ENCODE data around the gene CEP128.

CEP128 gene

DNA sequence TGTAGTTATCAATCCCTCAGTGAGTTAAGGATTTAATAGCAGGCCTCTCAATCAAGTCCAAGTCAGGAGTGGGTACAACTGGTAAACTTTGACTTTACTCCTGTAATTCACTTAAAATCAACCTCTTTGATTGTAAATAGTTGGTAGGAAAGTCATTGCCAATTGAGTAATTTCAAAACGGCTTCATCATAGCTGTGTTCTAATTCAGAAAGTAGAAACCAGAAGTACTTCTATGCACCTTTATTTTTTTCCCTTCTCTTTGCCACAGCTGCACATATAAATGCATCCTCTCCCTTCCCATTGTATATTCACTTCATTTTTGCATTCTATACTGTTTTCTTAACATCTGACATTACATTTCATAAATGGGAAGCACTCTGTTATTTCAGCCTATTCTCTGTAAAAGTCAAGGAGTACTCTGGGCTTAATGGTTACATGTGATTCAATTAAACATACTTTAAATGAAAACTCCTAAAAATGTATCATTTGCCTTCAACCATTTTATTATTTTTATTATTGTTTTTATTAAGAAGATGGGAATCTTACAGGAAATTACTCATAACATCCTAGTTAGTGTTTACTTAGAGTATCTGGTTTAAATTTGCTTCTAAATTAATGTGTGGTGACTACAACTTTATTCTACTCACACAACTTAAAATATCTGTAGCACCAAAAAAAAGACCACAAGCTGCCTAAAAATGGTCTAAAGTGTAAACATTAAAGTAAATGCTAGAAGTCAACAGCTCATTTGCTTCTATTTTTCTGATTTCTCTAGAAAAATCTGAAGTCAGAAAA, 171.2 kb downstream of the CEP128 start:
- FAIRE-seq = no peak

DNA sequence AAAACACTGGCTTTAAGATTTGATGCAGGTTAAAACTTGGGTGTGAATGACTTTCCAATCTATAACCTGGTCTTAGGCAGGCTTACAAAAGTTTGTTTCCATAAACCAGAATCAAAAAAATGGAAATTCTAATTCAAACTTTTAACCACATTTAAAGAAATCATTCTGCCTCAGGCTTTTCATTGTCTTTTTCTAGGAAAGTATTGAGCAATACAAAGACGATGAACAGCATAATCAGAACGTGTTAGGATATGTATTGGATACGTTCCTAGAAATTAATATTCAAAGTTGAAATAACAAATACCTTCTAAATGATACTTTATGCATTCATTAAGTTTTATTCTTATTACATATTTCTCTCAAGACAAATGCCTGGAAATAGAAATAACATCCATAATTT, 172.9 kb downstream of the CEP128 start:
- FAIRE-seq = no peak

DNA sequence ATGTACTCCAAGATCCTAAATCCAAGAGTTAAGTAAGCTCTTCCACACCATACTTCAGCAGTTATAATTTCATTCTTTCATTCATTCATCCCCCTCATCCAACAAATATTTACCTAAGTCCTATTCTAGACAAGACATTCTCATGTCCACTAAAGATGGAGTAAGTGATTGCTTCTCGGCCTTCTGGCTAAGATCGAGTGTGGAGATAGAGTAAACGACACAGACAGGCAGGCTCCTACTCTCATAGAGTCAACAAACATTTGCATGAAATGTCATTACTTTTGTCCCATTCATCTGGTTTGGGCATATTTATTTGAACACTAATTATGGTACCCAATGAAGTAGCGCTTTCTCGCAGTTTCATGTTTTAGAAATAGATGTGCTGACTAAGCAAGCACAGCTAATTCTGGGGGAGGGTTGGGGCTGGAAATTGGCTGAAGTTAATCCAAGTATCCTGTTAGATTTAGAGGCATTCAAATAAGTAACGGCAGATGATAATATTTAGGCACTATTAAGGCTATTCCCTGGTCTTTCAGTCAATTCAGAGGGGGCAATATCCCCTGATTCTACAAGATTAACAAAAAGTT, 176.5 kb downstream of the CEP128 start:
- no peak for FAIRE-seq

- FAIRE-seq = no peak
Observed at GRCh38 chr14:80764496-80764895, 177.0 kb downstream of the CEP128 start.

- FAIRE-seq = no peak
Observed at GRCh38 chr14:80762641-80763228, 178.8 kb downstream of the CEP128 start.

- no peak for FAIRE-seq
Observed at GRCh38 chr14:80754696-80755095, 186.8 kb downstream of the CEP128 start.

DNA sequence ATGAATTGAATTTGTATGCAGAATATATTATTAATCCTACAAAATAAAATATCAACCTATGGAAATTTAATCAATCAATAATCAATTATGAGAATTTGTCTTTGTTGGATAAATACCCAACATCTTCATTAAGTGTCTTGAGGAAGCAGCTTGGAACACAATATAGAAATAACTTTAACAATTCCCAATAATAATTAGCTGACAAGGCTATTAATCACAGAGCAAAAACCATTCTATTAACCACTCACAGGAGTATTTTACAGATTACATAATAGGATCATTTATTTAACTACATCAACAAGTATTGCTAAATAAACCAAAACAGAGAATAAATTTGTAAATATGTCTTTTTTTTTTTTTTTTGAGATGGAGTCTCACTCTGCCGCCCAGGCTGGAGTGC, 190.3 kb downstream of the CEP128 start:
- FAIRE-seq = no peak

- no peak for FAIRE-seq
Observed at GRCh38 chr14:80726211-80726610, 215.3 kb downstream of the CEP128 start.

GRCh38 chr14:80718940-80719339, 222.6 kb downstream of the CEP128 start:
- FAIRE-seq = no peak

- no peak for FAIRE-seq
Observed at GRCh38 chr14:80714474-80714873, 227.1 kb downstream of the CEP128 start.

- FAIRE-seq = no peak
Observed at GRCh38 chr14:80713076-80713850, 228.3 kb downstream of the CEP128 start.

DNA sequence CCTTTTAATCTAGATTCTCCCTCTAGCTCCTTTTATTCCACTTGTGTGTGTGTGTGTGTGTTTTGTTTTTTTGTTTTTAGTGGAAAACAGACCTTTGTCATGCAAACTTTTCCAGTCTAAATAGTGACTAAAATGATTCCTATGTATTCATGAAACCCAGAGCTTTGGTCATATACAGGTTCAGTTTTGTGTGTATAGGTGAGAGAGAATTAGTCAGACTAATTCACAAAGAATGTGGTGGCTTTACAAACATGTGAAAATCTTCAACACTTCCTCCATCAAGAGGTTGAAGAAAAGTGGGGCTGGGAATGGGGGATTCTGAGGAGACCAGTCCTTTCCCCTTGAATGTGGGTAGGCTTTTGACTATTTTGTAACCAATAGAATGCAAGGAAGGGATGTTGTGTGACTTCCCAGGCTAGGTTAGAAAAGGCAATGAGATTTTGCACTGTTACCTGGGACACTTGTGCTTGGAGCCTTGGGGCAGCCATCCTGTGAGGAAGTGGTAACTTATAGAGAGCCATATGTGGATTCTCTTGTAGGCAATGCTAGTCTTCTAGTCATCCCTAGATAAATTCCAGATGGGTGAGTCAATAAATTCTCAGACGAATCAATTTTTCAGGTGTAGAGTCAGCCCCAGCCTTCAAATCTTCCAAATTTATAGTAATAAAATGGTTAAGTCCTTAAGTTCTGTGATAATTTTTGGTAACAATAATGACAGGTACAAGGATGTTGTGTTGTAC, 236.1 kb downstream of the CEP128 start:
- no peak for FAIRE-seq

DNA sequence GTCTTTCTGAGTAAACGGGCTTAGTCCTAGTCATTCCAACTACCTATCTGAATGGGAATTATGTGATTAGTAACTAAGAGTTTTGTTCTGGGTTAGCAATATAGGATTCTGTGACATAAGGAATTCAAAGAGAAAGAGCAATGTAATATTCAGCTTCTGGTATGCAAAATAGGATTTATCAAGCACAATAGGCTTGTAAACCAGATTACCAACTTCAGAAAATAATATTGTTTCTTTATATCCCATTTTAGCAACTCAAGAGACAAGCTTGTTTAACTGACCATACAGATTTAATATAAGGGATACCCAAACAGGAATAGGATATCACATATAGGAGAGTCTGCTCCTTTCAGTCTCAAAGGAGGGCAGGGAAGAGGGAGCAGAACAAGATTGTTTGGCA, 240.9 kb downstream of the CEP128 start:
- FAIRE-seq = no peak

DNA sequence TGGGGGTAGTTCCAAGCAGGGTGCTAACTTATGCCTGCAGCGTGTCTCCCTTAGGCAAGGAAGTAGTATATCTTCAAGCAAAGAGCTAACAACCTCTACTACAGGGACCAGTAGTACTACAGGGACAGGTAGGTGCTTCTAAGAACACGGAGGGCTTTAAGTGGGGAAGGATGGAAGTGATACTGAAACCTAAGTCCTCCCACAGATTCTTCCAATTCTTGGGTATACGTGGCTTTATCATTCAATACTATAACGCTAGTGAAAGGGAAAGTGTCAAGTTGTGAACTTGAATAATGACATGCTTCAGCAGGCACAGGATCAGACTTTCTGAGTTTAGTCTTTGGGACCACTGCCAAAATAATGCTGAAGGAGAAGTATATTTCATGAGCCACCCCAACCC, 241.7 kb downstream of the CEP128 start:
- no peak for FAIRE-seq

- FAIRE-seq = no peak
Observed at GRCh38 chr14:80698974-80699373, 242.6 kb downstream of the CEP128 start.

DNA sequence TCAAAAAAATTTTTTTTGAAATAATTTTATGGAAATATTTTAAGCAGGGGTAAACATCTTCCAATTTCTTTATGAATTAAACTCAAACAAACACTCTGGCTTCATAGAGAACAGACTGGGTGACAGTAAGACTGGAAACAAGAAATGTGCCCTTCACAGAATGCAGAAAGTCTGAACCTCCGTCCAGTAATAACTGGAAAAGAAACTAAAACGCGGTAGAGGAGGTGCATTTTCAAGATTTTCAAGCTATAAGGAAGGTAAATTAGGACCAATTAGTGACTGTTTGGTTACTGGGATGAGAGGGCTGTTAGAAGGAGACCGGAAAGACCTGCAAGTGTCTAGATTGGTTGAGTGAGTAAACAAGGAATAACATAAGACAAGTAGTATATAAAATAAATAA, 245.7 kb downstream of the CEP128 start:
- no peak for FAIRE-seq

DNA sequence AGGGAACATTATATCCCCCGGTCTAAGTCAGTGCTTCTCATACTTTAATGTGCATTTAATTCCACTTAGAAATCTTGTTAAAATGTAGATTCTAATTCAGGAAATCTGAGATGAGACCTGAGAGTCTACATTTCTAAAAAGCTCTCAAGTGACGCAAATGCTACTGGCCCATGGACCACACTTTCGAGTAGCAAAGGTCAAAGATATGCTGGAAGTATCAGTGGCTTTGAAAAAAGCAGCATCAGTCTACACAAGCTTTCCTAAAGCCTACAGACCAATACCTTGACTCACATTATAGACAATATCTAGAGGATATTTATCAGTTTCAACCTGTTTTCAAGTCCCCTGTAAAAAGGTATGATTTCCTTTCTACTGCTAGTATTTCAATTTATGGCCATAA, 248.6 kb downstream of the CEP128 start:
- no peak for FAIRE-seq

GRCh38 chr14:80681651-80682050, 259.9 kb downstream of the CEP128 start:
- FAIRE-seq = no peak

- no peak for FAIRE-seq
Observed at GRCh38 chr14:80679273-80679672, 262.3 kb downstream of the CEP128 start.

- no peak for FAIRE-seq
Observed at GRCh38 chr14:80678436-80678835, 263.1 kb downstream of the CEP128 start.

DNA sequence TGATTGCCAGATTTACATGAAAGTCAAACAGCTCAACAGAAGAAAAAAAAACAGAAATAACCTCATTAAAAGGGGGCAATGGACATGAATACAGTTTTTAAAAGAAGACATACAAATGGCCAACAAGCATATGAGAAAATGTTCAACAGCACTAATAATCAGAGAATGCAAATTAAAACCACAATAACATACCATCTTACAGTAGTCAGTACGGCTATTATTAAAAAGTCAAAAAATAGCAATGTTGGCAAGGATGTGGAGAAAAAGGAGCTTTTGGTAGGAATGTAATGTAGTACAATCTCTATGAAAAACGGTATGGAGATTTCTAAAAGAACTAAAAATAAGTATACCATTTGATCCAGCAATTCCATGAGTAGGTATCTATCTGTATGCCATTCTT, 272.1 kb downstream of the CEP128 start:
- FAIRE-seq = no peak

- no peak for FAIRE-seq
Observed at GRCh38 chr14:80664576-80664975, 277.0 kb downstream of the CEP128 start.

- no peak for FAIRE-seq
Observed at GRCh38 chr14:80663541-80663940, 278.0 kb downstream of the CEP128 start.
